VCaP (cell line): ENCODE measurements around the gene NACC2.

Source experiments
- H3K27ac ChIP-seq: fragments of 450-650 bp; 2 replicates; pipeline ENCODE4 v1.5.1; 2017
- TF ChIP-seq, protein P1 (sequence below): fragments of 450-650 bp; conservative IDR thresholded peaks from 2 replicates; pipeline ENCODE4 v1.5.1; 2017; ENCODE audit warnings: mild to moderate bottlenecking, moderate library complexity

The NACC2 gene

DNA sequence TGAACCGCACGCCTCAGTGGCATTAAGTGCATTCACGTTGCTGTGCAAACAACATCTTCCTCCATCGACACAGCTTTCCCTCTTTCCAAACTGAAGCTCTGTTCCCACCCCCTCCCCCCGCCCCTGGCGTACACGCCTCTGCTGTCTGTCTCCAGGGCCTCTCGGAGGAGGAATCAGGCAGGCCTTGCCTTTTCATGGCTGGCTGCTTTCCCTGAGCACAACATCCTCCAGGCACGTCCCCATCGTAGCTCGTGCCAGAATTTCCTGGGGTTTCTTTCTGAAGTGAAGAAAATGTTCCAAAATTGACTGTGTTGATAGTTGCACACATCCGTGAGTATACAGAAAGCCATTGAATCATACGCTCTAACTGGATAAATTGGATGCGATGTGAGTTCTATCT, 45.9 kb upstream of the NACC2 start:
- TF ChIP-seq, protein P1, sequence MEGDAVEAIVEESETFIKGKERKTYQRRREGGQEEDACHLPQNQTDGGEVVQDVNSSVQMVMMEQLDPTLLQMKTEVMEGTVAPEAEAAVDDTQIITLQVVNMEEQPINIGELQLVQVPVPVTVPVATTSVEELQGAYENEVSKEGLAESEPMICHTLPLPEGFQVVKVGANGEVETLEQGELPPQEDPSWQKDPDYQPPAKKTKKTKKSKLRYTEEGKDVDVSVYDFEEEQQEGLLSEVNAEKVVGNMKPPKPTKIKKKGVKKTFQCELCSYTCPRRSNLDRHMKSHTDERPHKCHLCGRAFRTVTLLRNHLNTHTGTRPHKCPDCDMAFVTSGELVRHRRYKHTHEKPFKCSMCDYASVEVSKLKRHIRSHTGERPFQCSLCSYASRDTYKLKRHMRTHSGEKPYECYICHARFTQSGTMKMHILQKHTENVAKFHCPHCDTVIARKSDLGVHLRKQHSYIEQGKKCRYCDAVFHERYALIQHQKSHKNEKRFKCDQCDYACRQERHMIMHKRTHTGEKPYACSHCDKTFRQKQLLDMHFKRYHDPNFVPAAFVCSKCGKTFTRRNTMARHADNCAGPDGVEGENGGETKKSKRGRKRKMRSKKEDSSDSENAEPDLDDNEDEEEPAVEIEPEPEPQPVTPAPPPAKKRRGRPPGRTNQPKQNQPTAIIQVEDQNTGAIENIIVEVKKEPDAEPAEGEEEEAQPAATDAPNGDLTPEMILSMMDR = no peak

DNA sequence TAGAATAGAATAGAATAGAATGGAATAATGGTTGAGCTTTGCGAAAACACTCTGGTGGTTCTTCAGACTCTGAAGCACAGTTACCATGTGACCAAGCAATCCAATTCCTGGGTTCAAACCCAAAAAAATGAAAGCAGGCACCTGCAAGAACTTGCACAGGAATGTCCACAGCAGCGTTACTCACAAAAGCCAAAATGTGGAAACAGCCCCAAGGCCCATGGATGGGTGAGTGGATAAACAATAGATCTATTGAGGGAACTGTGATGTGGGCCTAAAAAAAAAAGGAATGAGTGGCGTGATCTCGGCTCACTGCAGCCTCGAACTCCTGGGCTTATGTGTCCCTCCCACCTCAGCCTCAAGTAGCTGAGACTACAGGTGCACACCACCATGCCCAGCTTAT, 45.0 kb upstream of the NACC2 start:
- no peak overlapping the region for H3K27ac ChIP-seq
- TF ChIP-seq, protein P1 = no peak

More for the DNA sequence above, 45.9 kb upstream of the NACC2 start:
- H3K27ac ChIP-seq = no peak overlapping the region

DNA sequence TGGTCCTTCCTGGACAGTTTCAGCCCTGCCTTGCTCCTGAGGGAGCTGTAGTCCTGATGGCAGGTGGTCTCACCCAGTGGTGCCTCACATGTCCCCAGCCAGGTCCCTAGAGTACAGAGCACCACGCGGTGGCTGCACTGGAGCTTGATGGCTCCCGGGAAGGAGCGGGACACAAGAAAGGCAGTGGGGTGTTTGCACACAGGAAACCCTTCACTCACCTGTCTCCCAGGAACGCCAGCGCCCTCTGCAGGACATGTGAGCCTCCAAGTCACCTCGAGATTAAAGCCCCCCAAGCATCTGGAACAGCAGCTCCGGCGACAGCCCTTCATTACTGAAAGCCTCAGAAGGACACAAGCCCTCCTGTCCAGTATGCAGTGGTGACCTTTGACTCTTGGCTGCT, 43.5 kb upstream of the NACC2 start:
- no peak overlapping the region for H3K27ac ChIP-seq
- TF ChIP-seq, protein P1 = peak; percentile 55

DNA sequence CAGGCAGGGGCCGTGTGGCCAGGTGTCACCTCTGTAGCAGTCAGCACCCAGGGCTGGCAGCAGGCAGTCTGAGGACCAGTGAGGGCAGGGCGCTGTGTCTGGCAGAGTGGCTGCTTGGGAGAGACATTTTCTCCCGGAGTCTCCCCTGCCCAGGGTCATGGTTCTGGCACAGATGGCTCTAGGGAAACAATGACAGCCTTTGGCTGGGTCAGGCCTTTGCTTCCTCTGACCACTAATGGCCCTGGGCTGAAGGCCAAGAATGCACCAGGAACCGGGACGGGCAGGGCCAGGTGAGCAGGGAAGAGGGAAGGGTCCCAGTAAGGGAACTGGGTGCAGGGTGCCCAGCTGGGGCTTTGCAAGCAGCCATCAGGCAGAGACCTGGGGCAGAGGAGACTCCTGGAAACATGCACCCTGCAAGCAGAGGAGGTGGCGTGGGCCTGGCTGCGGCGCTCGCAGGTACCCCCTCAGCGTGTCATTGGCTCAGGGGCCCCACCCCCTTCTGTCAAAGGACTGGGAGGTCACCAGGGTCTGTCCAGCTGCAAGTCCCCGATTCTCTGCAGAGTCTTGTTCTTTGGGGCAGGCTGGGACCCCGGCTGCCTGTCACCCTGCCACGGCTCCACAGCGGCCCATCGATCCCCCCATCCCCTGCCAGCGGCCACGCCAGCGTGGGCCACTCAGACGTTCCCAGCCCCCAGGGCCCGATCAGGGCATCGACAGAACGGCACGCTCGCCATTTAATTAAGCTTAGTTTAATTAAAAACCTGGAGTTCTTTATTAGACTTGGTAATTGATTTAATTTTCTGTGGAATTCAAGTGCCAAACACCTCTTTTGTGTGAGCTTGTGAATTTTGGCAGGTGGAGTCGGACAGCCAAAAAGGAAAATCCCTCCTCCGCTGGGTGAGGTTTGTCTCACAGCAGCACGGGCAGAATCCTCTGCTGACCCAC, 42.5 kb upstream of the NACC2 start:
- peak overlapping the region; percentile 60 for H3K27ac ChIP-seq
- TF ChIP-seq, protein P1 = no peak

DNA sequence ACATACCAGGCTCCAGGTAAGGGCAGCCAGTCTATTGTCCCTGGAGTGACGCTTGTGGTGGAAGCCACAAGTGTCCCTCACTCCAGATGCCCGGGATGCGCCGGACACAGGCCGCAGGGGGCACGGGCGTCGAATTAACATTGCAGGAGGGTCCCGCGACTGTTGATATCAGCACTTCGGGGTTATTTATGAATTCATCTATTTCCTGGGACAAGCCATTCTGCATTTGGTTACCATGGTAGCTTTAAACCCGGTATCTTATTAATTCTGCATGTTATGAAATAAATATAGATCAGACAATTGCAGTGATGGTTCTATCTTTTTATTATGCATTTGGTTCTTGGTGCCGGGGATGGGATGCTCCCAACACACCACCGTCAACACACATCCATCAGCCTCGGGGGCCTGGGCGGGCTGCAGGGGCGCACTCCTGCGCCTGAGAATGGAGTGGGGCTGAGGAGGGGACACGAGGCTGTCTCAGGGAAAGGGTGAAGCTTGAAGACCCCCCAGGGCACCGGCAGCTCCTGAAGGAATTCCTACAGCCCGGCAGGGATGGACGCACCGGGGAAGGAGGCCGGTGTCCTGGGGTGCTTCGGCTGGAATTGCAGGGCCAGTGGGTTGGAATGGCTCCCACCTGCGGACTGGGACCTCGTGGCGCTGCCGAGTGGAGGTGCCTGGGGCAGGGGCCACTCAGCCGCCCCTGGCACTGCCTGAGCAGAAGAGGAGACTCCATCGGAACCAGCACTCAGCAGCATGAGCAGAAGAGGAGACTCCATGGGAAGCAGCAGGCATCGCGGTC, 41.2 kb upstream of the NACC2 start:
- TF ChIP-seq, protein P1 = no peak
- H3K27ac ChIP-seq = peak overlapping the region; percentile 60

DNA sequence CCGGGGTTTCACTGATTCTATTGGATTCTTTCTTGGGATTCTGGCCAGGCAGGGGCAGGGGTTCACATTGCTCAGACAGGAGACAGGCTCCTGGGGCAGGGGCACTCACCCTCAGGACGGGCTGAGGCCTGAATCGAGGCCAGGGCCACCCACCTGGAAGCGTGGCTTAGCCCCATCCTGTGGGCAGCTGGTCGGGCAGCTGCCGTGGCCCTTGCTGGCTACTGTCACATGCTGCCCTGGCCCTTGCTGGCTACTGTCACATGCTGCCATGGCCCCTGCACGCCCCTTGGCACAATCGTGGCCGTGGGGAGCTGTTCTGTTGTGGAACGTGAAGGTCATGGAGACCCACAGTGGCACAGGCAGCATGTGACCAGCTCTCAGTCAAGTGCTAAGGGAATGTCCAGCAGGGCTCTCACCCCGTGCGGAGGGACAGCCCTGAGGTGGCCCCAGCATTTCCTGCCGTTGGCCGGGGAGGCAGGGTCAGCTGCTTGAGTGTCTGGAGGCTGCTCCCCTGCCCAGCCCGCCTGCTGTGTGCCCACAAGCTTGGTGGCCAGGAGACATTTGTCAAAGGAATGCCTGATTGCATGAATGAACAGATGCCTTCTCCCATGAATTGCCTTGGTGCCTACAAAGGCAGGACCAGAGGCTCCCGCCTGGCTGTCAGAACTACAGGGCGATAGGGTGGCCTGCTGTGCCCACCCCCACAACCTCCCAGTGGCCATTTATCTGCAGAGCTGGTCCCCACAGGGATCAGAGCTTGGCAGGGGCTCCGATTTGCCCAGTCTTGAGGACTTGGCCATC, 40.4 kb upstream of the NACC2 start:
- H3K27ac ChIP-seq = no peak overlapping the region
- TF ChIP-seq, protein P1 = no peak
